Trophoblast cell (in vitro differentiated cells and primary cell): Measurements from ENCODE around the gene GABARAPL1.

Source experiments
- DNase-seq, 2 donors: peaks; one replicate each; pipeline ENCODE4 v3.0.0-alpha.2; 2016
- H2AFZ ChIP-seq: 2 replicates; pipeline ENCODE4 v1.6.1; 2013; ENCODE audit warnings: low read length, moderate library complexity, mild to moderate bottlenecking; ENCODE audit not compliant: insufficient read depth, poor library complexity
- H2AK5ac ChIP-seq: 2 replicates; pipeline ENCODE4 v1.6.1; 2013; ENCODE audit warnings: mild to moderate bottlenecking, low read length
- H2BK120ac ChIP-seq: 2 replicates; pipeline ENCODE4 v1.6.1; 2013; ENCODE audit warnings: low read length, mild to moderate bottlenecking, moderate library complexity; ENCODE audit not compliant: insufficient read depth, poor library complexity
- H2BK12ac ChIP-seq: 2 replicates; pipeline ENCODE4 v1.6.1; 2013; ENCODE audit warnings: mild to moderate bottlenecking, low read length, moderate library complexity
- H2BK5ac ChIP-seq: 2 replicates; pipeline ENCODE4 v1.6.1; 2013; ENCODE audit warnings: low read length, low read depth, moderate library complexity, mild to moderate bottlenecking; ENCODE audit not compliant: poor library complexity
- H3K14ac ChIP-seq: 2 replicates; pipeline ENCODE4 v1.6.1; 2013; ENCODE audit warnings: mild to moderate bottlenecking, low read length
- H3K18ac ChIP-seq: 2 replicates; pipeline ENCODE4 v1.6.1; 2013; ENCODE audit warnings: mild to moderate bottlenecking, low read length
- H3K23ac ChIP-seq: 2 replicates; pipeline ENCODE4 v1.6.1; 2013; ENCODE audit warnings: low read length
- H3K27ac ChIP-seq: 2 replicates; pipeline ENCODE4 v1.5.1; 2013; ENCODE audit warnings: low read depth, mild to moderate bottlenecking, inconsistent platforms, low read length, moderate library complexity
- H3K27me3 ChIP-seq: 2 replicates; pipeline ENCODE4 v1.6.1; 2013; ENCODE audit warnings: inconsistent platforms, mild to moderate bottlenecking, low read length, moderate library complexity; ENCODE audit not compliant: insufficient read depth
- H3K36me3 ChIP-seq, 2 experiments: 1 replicate in 1 of 2; 2 replicates in 1 of 2; pipeline ENCODE4 v1.6.1; 2013; ENCODE audit warnings: low read length in 2 of 2, mild to moderate bottlenecking in 2 of 2, moderate library complexity in 1 of 2; ENCODE audit not compliant: insufficient read depth in 2 of 2, control insufficient read depth in 1 of 2
- H3K4ac ChIP-seq: 2 replicates; pipeline ENCODE4 v1.6.1; 2013; ENCODE audit warnings: low read depth, mild to moderate bottlenecking, low read length, moderate library complexity
- H3K4me1 ChIP-seq, 2 experiments: 1 replicate in 1 of 2; 2 replicates in 1 of 2; pipeline ENCODE4 v1.6.1; 2013; ENCODE audit warnings: low read length in 2 of 2, mild to moderate bottlenecking in 2 of 2, moderate library complexity in 1 of 2; ENCODE audit not compliant: insufficient read depth in 2 of 2, control insufficient read depth in 1 of 2
- H3K4me2 ChIP-seq: 2 replicates; pipeline ENCODE4 v1.6.1; 2013; ENCODE audit warnings: inconsistent platforms, mild to moderate bottlenecking, low read length, moderate library complexity
- H3K4me3 ChIP-seq: 2 replicates; pipeline ENCODE4 v1.5.1; 2013; ENCODE audit warnings: mild to moderate bottlenecking, low read depth, low read length, inconsistent platforms
- H3K79me1 ChIP-seq: one replicate; pipeline ENCODE4 v1.6.1; 2013; ENCODE audit warnings: low read length
- H3K79me2 ChIP-seq: 2 replicates; pipeline ENCODE4 v1.6.1; 2013; ENCODE audit warnings: low read length, mild to moderate bottlenecking; ENCODE audit not compliant: control insufficient read depth, insufficient read depth, poor library complexity
- H3K9ac ChIP-seq: 2 replicates; pipeline ENCODE4 v1.6.1; 2013; ENCODE audit warnings: mild to moderate bottlenecking, low read length
- H3K9me3 ChIP-seq: 2 replicates; pipeline ENCODE4 v1.6.1; 2013; ENCODE audit warnings: low read depth, mild to moderate bottlenecking, control low read depth, inconsistent platforms, low read length; ENCODE audit not compliant: insufficient read depth
- H4K12ac ChIP-seq: 2 replicates; pipeline ENCODE4 v1.6.1; 2013; ENCODE audit warnings: low read depth, mild to moderate bottlenecking, low read length, moderate library complexity
- H4K8ac ChIP-seq: 2 replicates; pipeline ENCODE4 v1.6.1; 2013; ENCODE audit warnings: low read depth, mild to moderate bottlenecking, low read length, moderate library complexity
- H4K91ac ChIP-seq: one replicate; pipeline ENCODE4 v1.6.1; 2013; ENCODE audit warnings: low read depth, mild to moderate bottlenecking, low read length, moderate library complexity
- WGBS: extraction: QIAGEN DNeasy Blood & Tissue Kit; methylation state at CpG from one replicate; pipeline ENCODE4 v1.1.7; 2013; ENCODE audit warnings: missing lambda C conversion rate; ENCODE audit not compliant: insufficient read length, insufficient coverage; ENCODE audit errors: extremely low coverage; 5-methylcytosine and 5-hydroxymethylcytosine counted together

The GABARAPL1 gene

DNA sequence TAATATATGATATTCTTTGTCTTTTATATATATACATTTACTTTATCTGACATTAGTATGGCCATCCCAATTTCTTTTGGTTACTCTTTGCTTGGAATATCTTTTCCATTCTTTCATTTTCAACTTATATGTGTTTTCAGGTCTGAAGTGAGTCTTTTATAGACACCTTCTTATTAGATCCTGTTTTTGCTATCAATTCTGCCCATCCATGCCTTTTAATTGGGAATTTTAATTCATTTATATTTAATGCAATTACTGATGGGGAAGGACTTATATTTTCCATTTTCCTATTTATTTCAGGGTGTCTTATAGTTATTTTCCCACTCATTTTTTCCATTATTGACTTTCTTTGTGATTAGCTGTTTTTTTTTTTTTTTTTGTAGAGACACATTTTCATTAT, 43.4 kb downstream of the GABARAPL1 start:
- H4K91ac ChIP-seq: no peak overlapping the region
- H3K4ac ChIP-seq: no peak overlapping the region
- H3K79me1 ChIP-seq: no peaks in the 10 kb centered on the region
- H3K79me2 ChIP-seq: no peaks in the 10 kb centered on the region
- no peaks in the 10 kb centered on the region for H3K36me3 ChIP-seq
- no peak overlapping the region for H3K4me2 ChIP-seq
- no peaks in the 10 kb centered on the region for H3K4me1 ChIP-seq
- no peak overlapping the region for H2AK5ac ChIP-seq
- H3K9me3 ChIP-seq: no peaks in the 10 kb centered on the region
- H3K4me3 ChIP-seq: no peak overlapping the region
- no peak overlapping the region for H2BK5ac ChIP-seq
- no peak overlapping the region for H3K23ac ChIP-seq
- no peak overlapping the region for H4K8ac ChIP-seq
- DNase-seq: no peak
- H2BK120ac ChIP-seq: no peak overlapping the region
- no peak overlapping the region for H4K12ac ChIP-seq
- H3K27me3 ChIP-seq: no peaks in the 10 kb centered on the region
- no peak overlapping the region for H3K18ac ChIP-seq
- no peak overlapping the region for H2BK12ac ChIP-seq
- no peak overlapping the region for H2AFZ ChIP-seq
- H3K9ac ChIP-seq: no peak overlapping the region
- H3K14ac ChIP-seq: no peak overlapping the region
- no peak overlapping the region for H3K27ac ChIP-seq

- no peak overlapping the region for H3K4ac ChIP-seq
- no peak overlapping the region for H2BK120ac ChIP-seq
- no peak for DNase-seq
- no peak overlapping the region for H2BK12ac ChIP-seq
- H3K79me2 ChIP-seq: no peaks in the 10 kb centered on the region
- H3K9ac ChIP-seq: no peak overlapping the region
- no peak overlapping the region for H4K12ac ChIP-seq
- H3K4me3 ChIP-seq: no peak overlapping the region
- H3K18ac ChIP-seq: no peak overlapping the region
- no peak overlapping the region for H3K23ac ChIP-seq
- no peak overlapping the region for H2BK5ac ChIP-seq
- H4K91ac ChIP-seq: no peak overlapping the region
- no CpG with 5 or more reads among the region's 1 CpG for WGBS
- no peaks in the 10 kb centered on the region for H3K36me3 ChIP-seq
- no peak overlapping the region for H3K27ac ChIP-seq
- no peaks in the 10 kb centered on the region for H3K4me1 ChIP-seq
- no peaks in the 10 kb centered on the region for H3K27me3 ChIP-seq
- no peak overlapping the region for H2AFZ ChIP-seq
- H2AK5ac ChIP-seq: no peak overlapping the region
- H4K8ac ChIP-seq: no peak overlapping the region
- H3K4me2 ChIP-seq: no peak overlapping the region
- no peaks in the 10 kb centered on the region for H3K9me3 ChIP-seq
- H3K14ac ChIP-seq: no peak overlapping the region
- no peaks in the 10 kb centered on the region for H3K79me1 ChIP-seq
These were observed 48.2 kb downstream of the GABARAPL1 start for GRCh38 chr12:10260927-10261326.

DNA sequence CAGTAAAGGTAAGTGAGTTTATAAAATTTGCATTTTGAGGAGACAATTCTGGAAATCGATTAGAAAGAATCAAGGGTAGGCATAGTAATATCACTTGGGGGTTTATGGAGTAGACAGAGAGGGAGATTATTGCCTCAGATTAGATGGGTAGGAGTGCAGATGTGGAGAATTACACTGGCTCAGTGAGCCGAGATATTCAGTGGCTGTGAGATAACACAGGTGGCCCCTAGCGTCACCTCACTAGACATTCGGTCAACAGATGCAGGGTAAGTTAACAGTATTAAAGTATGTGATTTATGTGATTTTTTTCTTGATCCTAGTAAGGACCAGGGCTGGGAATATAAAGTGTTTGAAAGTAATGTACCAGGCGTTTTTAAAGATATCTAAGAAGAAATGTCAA, 55.4 kb downstream of the GABARAPL1 start:
- Histone ChIP-seq H3K36me3 (no peaks in the 10 kb centered on the region), H4K12ac (no peak overlapping the region), H3K18ac (no peak overlapping the region), H3K4me2 (no peak overlapping the region), H3K9me3 (no peaks in the 10 kb centered on the region), H3K27ac (no peak overlapping the region), H4K91ac (no peak overlapping the region), H4K8ac (no peak overlapping the region), H2BK120ac (no peak overlapping the region), H3K79me1 (no peaks in the 10 kb centered on the region), H3K9ac (no peak overlapping the region), H3K4me3 (no peak overlapping the region), H3K14ac (no peak overlapping the region), H2AFZ (no peak overlapping the region), H3K23ac (no peak overlapping the region), H3K4me1 (no peaks in the 10 kb centered on the region), H2AK5ac (no peak overlapping the region), H3K4ac (no peak overlapping the region), H2BK5ac (no peak overlapping the region), H2BK12ac (no peak overlapping the region), H3K27me3 (no peaks in the 10 kb centered on the region), H3K79me2 (no peaks in the 10 kb centered on the region)
- no CpG with 5 or more reads among the region's 5 CpGs for WGBS
- DNase-seq: no peak

GRCh38 chr12:10272467-10272866, 59.8 kb downstream of the GABARAPL1 start:
- no peak overlapping the region for H2BK5ac ChIP-seq

More at GRCh38 chr12:10272467-10272866, 59.8 kb downstream of the GABARAPL1 start:
- Histone ChIP-seq H2AK5ac (no peak overlapping the region), H3K27me3 (no peaks in the 10 kb centered on the region), H3K27ac (no peak overlapping the region), H3K9me3 (no peaks in the 10 kb centered on the region), H3K4me2 (no peak overlapping the region), H4K91ac (no peak overlapping the region), H2AFZ (no peak overlapping the region), H3K79me1 (no peaks in the 10 kb centered on the region), H3K4me1 (no peaks in the 10 kb centered on the region), H3K79me2 (no peaks in the 10 kb centered on the region), H3K9ac (no peak overlapping the region), H3K18ac (no peak overlapping the region), H3K14ac (no peak overlapping the region), H4K12ac (no peak overlapping the region), H4K8ac (no peak overlapping the region), H3K4me3 (no peak overlapping the region), H3K4ac (no peak overlapping the region), H3K23ac (no peak overlapping the region), H2BK12ac (no peak overlapping the region), H3K36me3 (no peaks in the 10 kb centered on the region), H2BK120ac (no peak overlapping the region)
- DNase-seq: no peak
- WGBS: no CpG with 5 or more reads among the region's 2 CpGs
